HEK293 (cell line): ENCODE results near the gene MDH2.
"Not testable (repeated sequence)": the region's sequence is repeated elsewhere in the genome, so short reads cannot be mapped to it uniquely, and the experiment has no call there.

ENCODE experiments used
- CTCF ChIA-PET: fragments of 350-600 bp; formaldehyde crosslinking; extraction: SDS; loops from one replicate; lab custom pipeline; 2021; ENCODE audit warnings: antibody characterized with exemption; lab: Yijun Ruan, JAX
- POLR2A ChIA-PET: fragments of 300-600 bp; formaldehyde crosslinking; extraction: SDS; loops from one replicate; lab custom pipeline; 2020; ENCODE audit warnings: antibody characterized with exemption, inconsistent platforms; lab: Yijun Ruan, JAX
- H3K27ac ChIP-seq: fragments of 200-500 bp; sonication (Bioruptor generic); 2 replicates; pipeline ENCODE4 v1.5.1; 2014; ENCODE audit warnings: low read depth, low read length, control low read depth, inconsistent platforms; ENCODE audit errors: extremely low read depth
- H3K36me3 ChIP-seq, 2 experiments: fragments of 200-500 bp in 1 of 2; sonication (Bioruptor generic) in 1 of 2; 1 replicate in 1 of 2; 2 replicates in 1 of 2; pipeline ENCODE4 v1.5.1; 2014 to 2017; ENCODE audit warnings: inconsistent platforms in 2 of 2, low read length in 2 of 2; ENCODE audit not compliant: control insufficient read depth in 2 of 2, insufficient read depth in 1 of 2
- H3K4me1 ChIP-seq: fragments of 200-500 bp; sonication (Bioruptor generic); 2 replicates; pipeline ENCODE4 v1.5.1; 2014; ENCODE audit warnings: mild to moderate bottlenecking, low read length, inconsistent platforms; ENCODE audit not compliant: control insufficient read depth, insufficient read depth
- H3K4me3 ChIP-seq: 2 replicates; pipeline ENCODE4 v1.5.1; 2011; ENCODE audit warnings: low read depth, mild to moderate bottlenecking, control low read depth, low read length, moderate library complexity
- H3K9me3 ChIP-seq: fragments of 200-500 bp; sonication (Bioruptor generic); 2 replicates; pipeline ENCODE4 v1.5.1; 2014; ENCODE audit warnings: low read depth, low read length, inconsistent platforms; ENCODE audit not compliant: control insufficient read depth, insufficient read depth
- BCL11A ChIP-seq: fragments of 450-650 bp; formaldehyde crosslinking; IDR thresholded peaks from 2 replicates; pipeline ENCODE4 v1.5.1; 2016; ENCODE audit warnings: low read depth, missing biosample characterization, missing genetic modification characterization
- EGR2 ChIP-seq: fragments of 450-650 bp; formaldehyde crosslinking; IDR thresholded peaks from 2 replicates; pipeline ENCODE4 v1.5.1; 2016; ENCODE audit warnings: low read depth, missing biosample characterization, missing genetic modification characterization
- GLI4 ChIP-seq: fragments of 450-650 bp; formaldehyde crosslinking; IDR thresholded peaks from 2 replicates; pipeline ENCODE4 v1.5.1; 2016; ENCODE audit warnings: missing biosample characterization, missing genetic modification characterization
- GLIS1 ChIP-seq: fragments of 450-650 bp; formaldehyde crosslinking; IDR thresholded peaks from 2 replicates; pipeline ENCODE4 v1.5.1; 2016; ENCODE audit warnings: missing biosample characterization, missing genetic modification characterization
- IKZF3 ChIP-seq: fragments of 450-650 bp; IDR thresholded peaks from 2 replicates; pipeline ENCODE4 v1.5.0; 2018; ENCODE audit warnings: missing biosample characterization, mild to moderate bottlenecking, missing genetic modification characterization, moderate library complexity
- KLF10 ChIP-seq: fragments of 450-650 bp; IDR thresholded peaks from 2 replicates; pipeline ENCODE4 v1.5.1; 2018; ENCODE audit warnings: missing biosample characterization, mild to moderate bottlenecking, missing genetic modification characterization
- KLF8 ChIP-seq: fragments of 450-650 bp; formaldehyde crosslinking; IDR thresholded peaks from 2 replicates; pipeline ENCODE4 v1.5.1; 2016; ENCODE audit warnings: missing biosample characterization, missing genetic modification characterization
- PRDM1 ChIP-seq: fragments of 450-650 bp; formaldehyde crosslinking; IDR thresholded peaks from 2 replicates; pipeline ENCODE4; 2016; ENCODE audit warnings: missing biosample characterization, missing genetic modification characterization
- RBAK ChIP-seq: fragments of 450-650 bp; formaldehyde crosslinking; IDR thresholded peaks from 2 replicates; pipeline ENCODE4 v1.5.1; 2016; ENCODE audit warnings: missing biosample characterization, missing genetic modification characterization
- REPIN1 ChIP-seq: fragments of 450-650 bp; formaldehyde crosslinking; IDR thresholded peaks from 2 replicates; pipeline ENCODE4 v1.5.1; 2017; ENCODE audit warnings: missing biosample characterization, missing genetic modification characterization, low read depth
- SP7 ChIP-seq: fragments of 450-650 bp; formaldehyde crosslinking; IDR thresholded peaks from 2 replicates; pipeline ENCODE4 v1.5.1; 2016; ENCODE audit warnings: missing biosample characterization, missing genetic modification characterization
- YY1 ChIP-seq: fragments of 450-650 bp; formaldehyde crosslinking; IDR thresholded peaks from 2 replicates; pipeline ENCODE4 v1.5.1; 2018; ENCODE audit warnings: missing biosample characterization, missing genetic modification characterization
- ZIC2 ChIP-seq: fragments of 450-650 bp; formaldehyde crosslinking; IDR thresholded peaks from 2 replicates; pipeline ENCODE4 v1.5.1; 2016; ENCODE audit warnings: missing biosample characterization, missing genetic modification characterization
- ZNF184 ChIP-seq: fragments of 450-650 bp; IDR thresholded peaks from 2 replicates; pipeline ENCODE4 v1.5.1; 2018; ENCODE audit warnings: missing biosample characterization, mild to moderate bottlenecking, missing genetic modification characterization
- ZNF302 ChIP-seq: fragments of 450-650 bp; formaldehyde crosslinking; IDR thresholded peaks from 2 replicates; pipeline ENCODE4 v1.5.1; 2016; ENCODE audit warnings: missing biosample characterization, missing genetic modification characterization, low read depth
- ZNF549 ChIP-seq: fragments of 450-650 bp; IDR thresholded peaks from 2 replicates; pipeline ENCODE4 v1.5.1; 2018; ENCODE audit warnings: missing biosample characterization, missing genetic modification characterization, mild to moderate bottlenecking, inconsistent platforms, moderate library complexity
- ZNF610 ChIP-seq: fragments of 450-650 bp; formaldehyde crosslinking; IDR thresholded peaks from 2 replicates; pipeline ENCODE4 v1.5.1; 2016; ENCODE audit warnings: missing biosample characterization, missing genetic modification characterization, borderline replicate concordance
- TF ChIP-seq, protein P1 (sequence below): fragments of 450-650 bp; formaldehyde crosslinking; IDR thresholded peaks from 2 replicates; pipeline ENCODE4 v1.5.1; 2016; ENCODE audit warnings: missing biosample characterization, missing genetic modification characterization, low read depth
- TF ChIP-seq, protein P2 (sequence below): fragments of 450-650 bp; formaldehyde crosslinking; IDR thresholded peaks from 2 replicates; pipeline ENCODE4 v1.5.1; 2017; ENCODE audit warnings: missing biosample characterization, missing genetic modification characterization
- TF ChIP-seq, protein P3 (sequence below): fragments of 450-650 bp; formaldehyde crosslinking; conservative IDR thresholded peaks from 2 replicates; pipeline ENCODE4 v1.5.1; 2016; ENCODE audit warnings: low read depth, missing biosample characterization, missing genetic modification characterization
- TF ChIP-seq, protein P4 (sequence below): fragments of 450-650 bp; IDR thresholded peaks from 2 replicates; pipeline ENCODE4 v1.5.1; 2018; ENCODE audit warnings: missing biosample characterization, missing genetic modification characterization

Gene MDH2

DNA sequence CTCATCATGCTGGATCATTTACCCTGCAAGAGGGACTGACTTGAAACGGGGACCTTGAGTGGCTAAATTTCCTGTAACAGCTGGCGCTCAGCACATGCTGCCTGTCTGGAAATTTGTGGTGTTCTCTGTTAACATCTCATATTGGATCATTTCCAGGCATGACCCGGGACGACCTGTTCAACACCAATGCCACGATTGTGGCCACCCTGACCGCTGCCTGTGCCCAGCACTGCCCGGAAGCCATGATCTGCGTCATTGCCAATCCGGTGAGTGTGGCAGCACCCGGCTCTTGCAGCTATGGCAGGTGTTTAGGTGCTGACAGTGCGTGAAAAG is 9.9 kb downstream of the MDH2 start:
- ChIA-PET POLR2A (no interaction called here), CTCF (interaction anchor here (0.6 kb wide), 1 partner anchor 17 kb away, joined by 4 read pairs; no protein-coding TSS in a partner anchor)
- no peaks in the 10 kb centered on the region for H3K9me3 ChIP-seq
- H3K36me3 ChIP-seq, result peaks cover 25 to 98% of the 10 kb centered on the region in 2 experiments; a peak in 2 of 3 replicates
- no peak overlapping the region for H3K27ac ChIP-seq
- H3K4me1 ChIP-seq, result no peaks in the 10 kb centered on the region
- no peak overlapping the region for H3K4me3 ChIP-seq
- TF ChIP-seq BCL11A (tag by site-specific recombination) (no peak), PRDM1 (tag by site-specific recombination) (no peak), GLI4 (tag by site-specific recombination) (no peak), EGR2 (tag by site-specific recombination) (no peak), GLIS1 (tag by site-specific recombination) (no peak)

- not testable (repeated sequence) for H3K4me3 ChIP-seq, H3K4me1 ChIP-seq, H3K9me3 ChIP-seq, H3K27ac ChIP-seq
- POLR2A ChIA-PET, result interaction anchor here (1.1 kb wide), 1 partner anchor 11 kb away, joined by 3 read pairs; the partner anchor contains the start of genes MDH2 and STYXL1
- CTCF ChIA-PET, result interaction anchor here (0.6 to 0.8 kb wide), 2 partner anchors 10 kb away, joined by 3 to 4 read pairs; no protein-coding TSS in a partner anchor
- H3K36me3 ChIP-seq, result peaks cover 25 to 100% of the 10 kb centered on the region in 2 experiments; a peak in 2 of 3 replicates
Measured at GRCh38 chr7:76058745-76059144, 10.8 kb downstream of the MDH2 start.

- Histone ChIP-seq H3K4me3 (no peak overlapping the region), H3K4me1 (no peaks in the 10 kb centered on the region), H3K27ac (no peak overlapping the region), H3K9me3 (no peaks in the 10 kb centered on the region), H3K36me3 (peaks cover 25 to 98% of the 10 kb centered on the region in 2 experiments)
- ChIA-PET CTCF (no interaction called here), POLR2A (no interaction called here)
- TF ChIP-seq ZNF184 (no peak), KLF8 (tag by site-specific recombination) (no peak), KLF10 (tag by site-specific recombination) (no peak), RBAK (tag by site-specific recombination) (no peak), ZIC2 (tag by site-specific recombination) (no peak), ZNF610 (tag by site-specific recombination) (no peak), ZNF302 (tag by site-specific recombination) (no peak), SP7 (tag by site-specific recombination) (no peak), REPIN1 (tag by site-specific recombination) (no peak), ZNF549 (tag by site-specific recombination) (no peak), YY1 (tag by site-specific recombination) (no peak), IKZF3 (no peak)
- TF ChIP-seq, protein P1, sequence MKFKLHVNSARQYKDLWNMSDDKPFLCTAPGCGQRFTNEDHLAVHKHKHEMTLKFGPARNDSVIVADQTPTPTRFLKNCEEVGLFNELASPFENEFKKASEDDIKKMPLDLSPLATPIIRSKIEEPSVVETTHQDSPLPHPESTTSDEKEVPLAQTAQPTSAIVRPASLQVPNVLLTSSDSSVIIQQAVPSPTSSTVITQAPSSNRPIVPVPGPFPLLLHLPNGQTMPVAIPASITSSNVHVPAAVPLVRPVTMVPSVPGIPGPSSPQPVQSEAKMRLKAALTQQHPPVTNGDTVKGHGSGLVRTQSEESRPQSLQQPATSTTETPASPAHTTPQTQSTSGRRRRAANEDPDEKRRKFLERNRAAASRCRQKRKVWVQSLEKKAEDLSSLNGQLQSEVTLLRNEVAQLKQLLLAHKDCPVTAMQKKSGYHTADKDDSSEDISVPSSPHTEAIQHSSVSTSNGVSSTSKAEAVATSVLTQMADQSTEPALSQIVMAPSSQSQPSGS (tag by site-specific recombination), result no peak
- TF ChIP-seq, protein P2, sequence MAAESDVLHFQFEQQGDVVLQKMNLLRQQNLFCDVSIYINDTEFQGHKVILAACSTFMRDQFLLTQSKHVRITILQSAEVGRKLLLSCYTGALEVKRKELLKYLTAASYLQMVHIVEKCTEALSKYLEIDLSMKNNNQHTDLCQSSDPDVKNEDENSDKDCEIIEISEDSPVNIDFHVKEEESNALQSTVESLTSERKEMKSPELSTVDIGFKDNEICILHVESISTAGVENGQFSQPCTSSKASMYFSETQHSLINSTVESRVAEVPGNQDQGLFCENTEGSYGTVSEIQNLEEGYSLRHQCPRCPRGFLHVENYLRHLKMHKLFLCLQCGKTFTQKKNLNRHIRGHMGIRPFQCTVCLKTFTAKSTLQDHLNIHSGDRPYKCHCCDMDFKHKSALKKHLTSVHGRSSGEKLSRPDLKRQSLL, result no peak
- TF ChIP-seq, protein P3, sequence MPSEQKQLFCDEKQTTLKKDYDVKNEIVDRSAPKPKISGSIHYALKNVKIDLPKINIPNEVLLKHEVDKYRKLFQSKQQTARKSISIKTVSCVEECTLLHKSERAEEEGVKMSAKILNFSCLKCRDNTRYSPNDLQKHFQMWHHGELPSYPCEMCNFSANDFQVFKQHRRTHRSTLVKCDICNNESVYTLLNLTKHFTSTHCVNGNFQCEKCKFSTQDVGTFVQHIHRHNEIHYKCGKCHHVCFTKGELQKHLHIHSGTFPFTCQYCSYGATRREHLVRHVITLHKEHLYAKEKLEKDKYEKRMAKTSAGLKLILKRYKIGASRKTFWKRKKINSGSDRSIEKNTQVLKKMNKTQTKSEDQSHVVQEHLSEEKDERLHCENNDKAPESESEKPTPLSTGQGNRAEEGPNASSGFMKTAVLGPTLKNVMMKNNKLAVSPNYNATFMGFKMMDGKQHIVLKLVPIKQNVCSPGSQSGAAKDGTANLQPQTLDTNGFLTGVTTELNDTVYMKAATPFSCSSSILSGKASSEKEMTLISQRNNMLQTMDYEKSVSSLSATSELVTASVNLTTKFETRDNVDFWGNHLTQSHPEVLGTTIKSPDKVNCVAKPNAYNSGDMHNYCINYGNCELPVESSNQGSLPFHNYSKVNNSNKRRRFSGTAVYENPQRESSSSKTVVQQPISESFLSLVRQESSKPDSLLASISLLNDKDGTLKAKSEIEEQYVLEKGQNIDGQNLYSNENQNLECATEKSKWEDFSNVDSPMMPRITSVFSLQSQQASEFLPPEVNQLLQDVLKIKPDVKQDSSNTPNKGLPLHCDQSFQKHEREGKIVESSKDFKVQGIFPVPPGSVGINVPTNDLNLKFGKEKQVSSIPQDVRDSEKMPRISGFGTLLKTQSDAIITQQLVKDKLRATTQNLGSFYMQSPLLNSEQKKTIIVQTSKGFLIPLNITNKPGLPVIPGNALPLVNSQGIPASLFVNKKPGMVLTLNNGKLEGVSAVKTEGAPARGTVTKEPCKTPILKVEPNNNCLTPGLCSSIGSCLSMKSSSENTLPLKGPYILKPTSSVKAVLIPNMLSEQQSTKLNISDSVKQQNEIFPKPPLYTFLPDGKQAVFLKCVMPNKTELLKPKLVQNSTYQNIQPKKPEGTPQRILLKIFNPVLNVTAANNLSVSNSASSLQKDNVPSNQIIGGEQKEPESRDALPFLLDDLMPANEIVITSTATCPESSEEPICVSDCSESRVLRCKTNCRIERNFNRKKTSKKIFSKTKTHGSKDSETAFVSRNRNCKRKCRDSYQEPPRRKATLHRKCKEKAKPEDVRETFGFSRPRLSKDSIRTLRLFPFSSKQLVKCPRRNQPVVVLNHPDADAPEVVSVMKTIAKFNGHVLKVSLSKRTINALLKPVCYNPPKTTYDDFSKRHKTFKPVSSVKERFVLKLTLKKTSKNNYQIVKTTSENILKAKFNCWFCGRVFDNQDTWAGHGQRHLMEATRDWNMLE, result no peak
- TF ChIP-seq, protein P4, sequence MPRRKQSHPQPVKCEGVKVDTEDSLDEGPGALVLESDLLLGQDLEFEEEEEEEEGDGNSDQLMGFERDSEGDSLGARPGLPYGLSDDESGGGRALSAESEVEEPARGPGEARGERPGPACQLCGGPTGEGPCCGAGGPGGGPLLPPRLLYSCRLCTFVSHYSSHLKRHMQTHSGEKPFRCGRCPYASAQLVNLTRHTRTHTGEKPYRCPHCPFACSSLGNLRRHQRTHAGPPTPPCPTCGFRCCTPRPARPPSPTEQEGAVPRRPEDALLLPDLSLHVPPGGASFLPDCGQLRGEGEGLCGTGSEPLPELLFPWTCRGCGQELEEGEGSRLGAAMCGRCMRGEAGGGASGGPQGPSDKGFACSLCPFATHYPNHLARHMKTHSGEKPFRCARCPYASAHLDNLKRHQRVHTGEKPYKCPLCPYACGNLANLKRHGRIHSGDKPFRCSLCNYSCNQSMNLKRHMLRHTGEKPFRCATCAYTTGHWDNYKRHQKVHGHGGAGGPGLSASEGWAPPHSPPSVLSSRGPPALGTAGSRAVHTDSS, result no peak
Measured at GRCh38 chr7:76060842-76061241, 12.9 kb downstream of the MDH2 start.
